ENCODE measurements around the gene VSTM2L. TPM values are rescaled to one million over a fixed set of nuclear protein-coding genes. Genes with fewer than 3 reads are reported as not detected.

Gene VSTM2L
- total and polyA plus RNA-seq, 9 of the 15 experiments (the other 6 are each of a cell fraction or from before 2014, with no cell fraction given): not detected

DNA sequence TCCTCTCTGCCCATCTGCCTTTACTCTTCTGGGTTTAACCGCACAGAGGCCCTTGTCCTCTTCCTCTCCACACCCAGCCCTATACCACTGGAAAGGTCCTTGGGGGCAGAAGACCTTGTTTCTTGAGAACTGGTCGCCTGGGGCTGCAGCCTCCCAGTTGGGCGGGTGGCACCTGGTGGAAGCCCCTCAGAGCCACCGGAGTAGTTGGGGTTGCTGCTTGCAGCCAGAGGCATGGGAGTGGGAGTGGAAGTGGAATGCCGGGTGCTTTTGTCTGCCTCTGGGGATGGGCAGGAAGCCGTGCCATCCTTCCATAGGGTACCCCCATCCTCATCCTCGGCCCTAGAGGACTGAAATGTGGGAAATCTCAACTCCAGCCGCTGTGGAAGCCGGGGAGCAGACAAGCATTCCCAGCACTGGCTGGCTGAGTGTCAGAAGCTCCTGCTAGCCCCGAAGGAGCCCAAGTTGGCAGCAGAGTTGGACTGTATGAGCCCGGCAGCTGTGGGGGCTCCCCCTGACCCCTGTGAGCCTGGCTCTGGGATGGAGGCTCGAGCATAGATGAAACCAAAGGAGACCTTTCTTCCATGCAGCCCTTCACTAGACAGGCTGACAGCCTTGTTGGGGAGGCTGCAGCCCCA, 1.2 kb downstream of the VSTM2L start:
- TF ChIP-seq ZNF551 (CRISPR knock-in tag; IDR thresholded peaks at IDR 0.05): no peak
- TF ChIP-seq ZNF311 (CRISPR knock-in tag; IDR thresholded peaks at IDR 0.05): no peak
- Histone ChIP-seq H3K4me1 (replicated peaks in 1 of 2; ENCODE audit: control insufficient read depth in 2 of 2, insufficient read depth in 2 of 2, low read length in 2 of 2) (peaks cover 0 to 13% of the 10 kb centered on the region in 2 experiments; a peak in 2 of 5 replicates), H3K27me3 (ENCODE audit: control insufficient read depth in 2 of 2, insufficient read depth in 2 of 2, low read length in 2 of 2) (peaks cover 15 to 60% of the 10 kb centered on the region in 2 experiments; a peak in 4 of 5 replicates), H3K4me2 (ENCODE audit: insufficient read depth, low read length) (no peak overlapping the region), H3K4me3 (no peak overlapping the region), H3K9ac (ENCODE audit: insufficient read depth in 1 of 2, low read depth in 2 of 2, low read length in 2 of 2) (no peak overlapping the region), H3K27ac (ENCODE audit: extremely low read depth, low read depth, low read length) (no peak overlapping the region), H3K36me3 (ENCODE audit: control insufficient read depth, insufficient read depth, low read length) (no peaks in the 10 kb centered on the region; the same call in 2 of the 3 replicates), H3K79me2 (ENCODE audit: control insufficient read depth, insufficient read depth, low read length) (no peaks in the 10 kb centered on the region), H3K9me3 (replicated peaks; ENCODE audit: control insufficient read depth, insufficient read depth, low read depth, low read length) (no peaks in the 10 kb centered on the region), H3K9me1 (ENCODE audit: control insufficient read depth, insufficient read depth, low read length) (peaks cover 3% of the 10 kb centered on the region), H4K20me1 (replicated peaks; ENCODE audit: control insufficient read depth, insufficient read depth, low read length) (peaks cover 8% of the 10 kb centered on the region), H2AFZ (ENCODE audit: low read depth, low read length) (no peak overlapping the region)
- WGBS (ENCODE audit: insufficient coverage, low coverage, missing lambda C conversion rate): 5% methylated on average over 11 of the region's 12 CpGs
- FAIRE-seq (no peak), ATAC-seq (no peak), DNase-seq (ENCODE audit: extremely low read depth in 1 of 4, low spot score in 3 of 4) (no peak)
- in situ Hi-C loops (cut with MboI) (no loop called here), intact Hi-C loops (cut with micrococcal nuclease) (loop anchor here (5.0 kb wide), 1 partner anchor 318 kb away; no protein-coding TSS in a partner anchor)
- POLR2A ChIA-PET: interaction anchor here (0.6 to 0.7 kb wide), 2 partner anchors 10 to 25 kb away, joined by 3 to 4 read pairs; no protein-coding TSS in a partner anchor
- no TSS peak for BruUV-seq (replicated peaks)
- CTCF ChIA-PET (ENCODE audit: low intra/inter-chr PET ratio): no interaction called here

DNA sequence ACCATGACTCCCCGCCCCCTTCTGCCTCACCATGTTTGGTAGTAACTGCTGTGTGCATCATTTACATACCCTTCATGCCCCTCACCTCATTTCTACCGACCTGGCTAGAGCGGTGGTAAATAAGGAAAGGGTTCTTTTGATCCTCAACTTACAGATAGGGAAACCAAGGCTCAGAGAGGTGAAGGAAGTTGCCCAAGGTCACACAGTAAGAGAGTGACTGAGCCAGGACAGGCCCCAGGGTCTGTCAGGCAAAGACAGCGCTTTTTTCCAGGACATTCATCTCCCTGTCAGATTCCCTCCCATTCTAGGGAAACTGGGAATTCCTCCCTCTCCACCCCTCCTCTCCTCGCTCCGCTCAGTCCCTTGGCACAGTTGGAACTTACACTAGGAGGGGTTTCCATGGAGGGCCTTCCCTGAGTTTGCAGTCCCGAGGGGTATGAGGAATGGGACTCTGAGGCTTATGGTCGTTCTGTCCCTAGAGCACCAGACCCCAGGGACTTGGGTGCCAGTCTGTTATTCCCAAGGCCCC, 2.0 kb downstream of the VSTM2L start:
- Histone ChIP-seq H4K20me1 (replicated peaks; ENCODE audit: control insufficient read depth, insufficient read depth, low read length) (peaks cover 8% of the 10 kb centered on the region), H3K4me2 (ENCODE audit: insufficient read depth, low read length) (no peak overlapping the region), H3K79me2 (ENCODE audit: control insufficient read depth, insufficient read depth, low read length) (no peaks in the 10 kb centered on the region), H3K9me3 (replicated peaks; ENCODE audit: control insufficient read depth, insufficient read depth, low read depth, low read length) (no peaks in the 10 kb centered on the region), H3K9me1 (ENCODE audit: control insufficient read depth, insufficient read depth, low read length) (peaks cover 3% of the 10 kb centered on the region), H3K36me3 (ENCODE audit: control insufficient read depth, insufficient read depth, low read length) (no peaks in the 10 kb centered on the region; the same call in 2 of the 3 replicates), H3K4me1 (replicated peaks in 1 of 2; ENCODE audit: control insufficient read depth in 2 of 2, insufficient read depth in 2 of 2, low read length in 2 of 2) (peaks cover 0 to 13% of the 10 kb centered on the region in 2 experiments; a peak in 2 of 5 replicates), H3K27me3 (ENCODE audit: control insufficient read depth in 2 of 2, insufficient read depth in 2 of 2, low read length in 2 of 2) (peaks cover 17 to 57% of the 10 kb centered on the region in 2 experiments; a peak in 4 of 5 replicates), H3K9ac (ENCODE audit: insufficient read depth in 1 of 2, low read depth in 2 of 2, low read length in 2 of 2) (no peak overlapping the region), H3K4me3 (no peak overlapping the region), H3K27ac (ENCODE audit: extremely low read depth, low read depth, low read length) (no peak overlapping the region), H2AFZ (ENCODE audit: low read depth, low read length) (no peak overlapping the region)
- 3% methylated on average over 8 of the region's 8 CpGs for WGBS (ENCODE audit: insufficient coverage, low coverage, missing lambda C conversion rate)
- FAIRE-seq: no peak
- in situ Hi-C loops (cut with MboI) (no loop called here), intact Hi-C loops (cut with micrococcal nuclease) (loop anchor here (5.0 kb wide), 1 partner anchor 317 kb away; no protein-coding TSS in a partner anchor)
- ChIA-PET CTCF (ENCODE audit: low intra/inter-chr PET ratio) (no interaction called here), POLR2A (interaction anchor here (0.6 kb wide), 1 partner anchor 25 kb away, joined by 3 read pairs; no protein-coding TSS in a partner anchor)
- no peak for DNase-seq (ENCODE audit: extremely low read depth in 1 of 4, low spot score in 3 of 4)
- ATAC-seq: no peak
- no TSS peak for BruUV-seq (replicated peaks)
- TF ChIP-seq ZFP36 (IDR thresholded peaks at IDR 0.05; ENCODE audit: low read depth, low read length, partially characterized antibody) (peak; percentile 63), TEAD1 (CRISPR knock-in tag; IDR thresholded peaks at IDR 0.05) (no peak), RBM25 (IDR thresholded peaks at IDR 0.05; ENCODE audit: low read depth, low read length, severe bottlenecking) (peak; percentile 38)

Measured in K562 (cell line).